GM12878 (cell line): Measurements from ENCODE around the gene UNK. TPM values are rescaled to one million over a fixed set of nuclear protein-coding genes. Genes with fewer than 3 reads are reported as not detected.

ENCODE experiments used
- ATAC-seq: fragments of 200-7000 bp; cut with Tn5 transposase; 3 replicates; pipeline ENCODE4 v1.9.1; 2020; ENCODE audit warnings: mild to moderate bottlenecking, moderate library complexity
- BruUV-seq: library from RNA; stranded (reverse); fragments of 400-500 nt; replicated peaks from 2 replicates; lab custom pipeline; 2021; lab: Mats Ljungman, UMichigan
- CTCF ChIA-PET: fragments of 300-600 bp; sonication (Branson Sonifier 250); formaldehyde crosslinking; extraction: SDS; loops from one replicate; lab custom pipeline; 2021; ENCODE audit warnings: inconsistent platforms; lab: Yijun Ruan, JAX
- POLR2A ChIA-PET: fragments of 350-600 bp; formaldehyde crosslinking; extraction: SDS; loops from one replicate; lab custom pipeline; 2021; ENCODE audit warnings: inconsistent platforms; lab: Charles Lee
- RAD21 ChIA-PET: fragments of 300-600 bp; sonication (Branson Sonifier 250); formaldehyde crosslinking; loops from one replicate; lab custom pipeline; 2023; ENCODE audit warnings: antibody characterized with exemption; ENCODE audit not compliant: unreplicated experiment; lab: Charles Lee
- SMC1A ChIA-PET: fragments of 300-600 bp; sonication (Branson Sonifier 250); formaldehyde crosslinking; loops from one replicate; lab custom pipeline; 2023; ENCODE audit not compliant: unreplicated experiment, uncharacterized antibody; lab: Charles Lee
- DNase-seq: peaks from one replicate; pipeline ENCODE4 v3.0.0-alpha.2; 2011; ENCODE audit warnings: low read depth, low spot score
- FAIRE-seq: peaks from 3 replicates; lab custom pipeline; 2011; peaks lifted over from hg19 to GRCh38; lab: Jason Lieb, UNC
- H2AFZ ChIP-seq: 2 replicates; pipeline ENCODE4 v1.6.0; 2011; ENCODE audit warnings: low read depth, low read length, control low read depth; ENCODE audit not compliant: control insufficient read depth
- H3K27ac ChIP-seq: 2 replicates; pipeline ENCODE4 v1.5.1; 2011; ENCODE audit warnings: control low read depth; ENCODE audit not compliant: control insufficient read depth, insufficient read depth
- H3K27me3 ChIP-seq, 2 experiments: replicated peaks in 1 of 2; 2 replicates each; pipeline versions ENCODE4 v1.6.0 to v1.6.1; 2011; ENCODE audit warnings: low read length in 1 of 2; ENCODE audit not compliant: control insufficient read depth in 2 of 2, insufficient read depth in 2 of 2
- H3K36me3 ChIP-seq, 2 experiments: 2 replicates each; pipeline ENCODE4 v1.5.1; 2011; ENCODE audit warnings: low read length in 1 of 2; ENCODE audit not compliant: control insufficient read depth in 2 of 2, insufficient read depth in 2 of 2
- H3K4me1 ChIP-seq: 2 replicates; pipeline ENCODE4 v1.6.1; 2011; ENCODE audit warnings: mild to moderate bottlenecking, low read length, moderate library complexity, mixed read lengths; ENCODE audit not compliant: control insufficient read depth, insufficient read depth
- H3K4me2 ChIP-seq: 2 replicates; pipeline ENCODE4 v1.6.0; 2011; ENCODE audit warnings: control low read depth; ENCODE audit not compliant: control insufficient read depth, insufficient read depth
- H3K4me3 ChIP-seq: fragments of 200-600 bp; sonication (generic); 2 replicates; pipeline ENCODE4 v1.5.1; 2016
- H3K79me2 ChIP-seq: 2 replicates; pipeline ENCODE4 v1.6.0; 2011; ENCODE audit warnings: low read length; ENCODE audit not compliant: control insufficient read depth, insufficient read depth
- H3K9ac ChIP-seq: 2 replicates; pipeline ENCODE4 v1.8.0; 2011; ENCODE audit warnings: low read length, control low read depth, mixed read lengths; ENCODE audit not compliant: control insufficient read depth, insufficient read depth
- H3K9me3 ChIP-seq: replicated peaks from 3 replicates; pipeline ENCODE4 v1.5.1; 2011; ENCODE audit warnings: mild to moderate bottlenecking, low read length; ENCODE audit not compliant: control insufficient read depth, insufficient read depth
- H4K20me1 ChIP-seq: 2 replicates; pipeline ENCODE4 v1.6.0; 2011; ENCODE audit not compliant: control insufficient read depth, insufficient read depth
- MTA2 ChIP-seq: fragments of 450-650 bp; IDR thresholded peaks from 2 replicates; pipeline ENCODE4 v1.6.1; 2016; ENCODE audit warnings: low read depth, mild to moderate bottlenecking, moderate library complexity
- RB1 ChIP-seq: fragments of 450-650 bp; formaldehyde crosslinking; IDR thresholded peaks from 2 replicates; pipeline ENCODE4 v1.6.1; 2017; ENCODE audit warnings: mild to moderate bottlenecking, borderline replicate concordance
- RELB ChIP-seq: fragments of 450-650 bp; IDR thresholded peaks from 2 replicates; pipeline ENCODE4 v1.6.1; 2017; ENCODE audit warnings: low read depth, mild to moderate bottlenecking, moderate library complexity
- SMAD5 ChIP-seq: IDR thresholded peaks from 2 replicates; pipeline ENCODE4 v1.6.1; 2016; ENCODE audit warnings: antibody characterized with exemption, low read depth
- ZNF207 ChIP-seq: fragments of 450-650 bp; IDR thresholded peaks from 2 replicates; pipeline ENCODE4 v1.6.1; 2014; ENCODE audit warnings: antibody characterized with exemption, mild to moderate bottlenecking, borderline replicate concordance
- WGBS: methylation state at CpG from one replicate; pipeline ENCODE4 v1.1.6; 2016; ENCODE audit warnings: low lambda C conversion rate; ENCODE audit not compliant: insufficient replicate concordance, insufficient coverage; ENCODE audit errors: missing lambda C conversion rate; 5-methylcytosine and 5-hydroxymethylcytosine counted together
- in situ Hi-C: fragments of 300-500 bp; cut with MboI; formaldehyde crosslinking; loops from 9 replicates; pipeline ENCODE4 v1.14.3; 2018; ENCODE audit warnings: mixed read lengths
- intact Hi-C: fragments of 100-400 bp; cut with micrococcal nuclease; formaldehyde crosslinking; loops from one replicate; pipeline ENCODE4 v1.14.2; 2022; ENCODE audit not compliant: unreplicated experiment
- polyA plus RNA-seq, 11 experiments: library from polyadenylated mRNA; depleted of rRNA in 4 of 11; unstranded in 6 of 11; stranded (reverse) in 5 of 11; fragments of >200 nt; fragmentation: Nextera tagmentation in 4 of 11; fragmentation: Illumina TruSeq in 1 of 11; extraction: Ambion mirVana in 4 of 11; extraction: Trizol in 1 of 11; gene quantifications; 1 replicate in 1 of 11; 2 replicates in 10 of 11; pipeline versions ENCODE4 v1.2.1 to v1.2.3, GENCODE V29; 2011 to 2016; ENCODE audit warnings: inconsistent platforms in 2 of 11, missing spikeins in 2 of 11, low read depth in 1 of 11
- total RNA-seq, 4 experiments: library from RNA; depleted of rRNA in 3 of 4; stranded (reverse); fragments of >200 nt in 3 of 4; fragmentation: Illumina TruSeq in 1 of 4; extraction: Trizol in 1 of 4; gene quantifications; 2 replicates each; pipeline versions ENCODE4 v1.2.1 to v1.2.3, GENCODE V29; 2013 to 2021
- TF ChIP-seq, protein P1 (sequence below): fragments of 450-650 bp; IDR thresholded peaks from 2 replicates; pipeline ENCODE4 v1.6.1; 2016; ENCODE audit warnings: mild to moderate bottlenecking, moderate library complexity, borderline replicate concordance
- TF ChIP-seq, protein P2 (sequence below): IDR thresholded peaks from 2 replicates; pipeline ENCODE4 v1.6.1; 2012; ENCODE audit warnings: mild to moderate bottlenecking, low read depth, low read length

Gene UNK
- total and polyA plus RNA-seq, 10 of the 15 experiments (the other 5 are each of a cell fraction or from before 2014, with no cell fraction given) = 8.9 to 34.5 (median 27.3) TPM

GRCh38 chr17:75831032-75831571 lies 46.5 kb downstream of the UNK start:
- no TSS peak for BruUV-seq
- FAIRE-seq (no peak), ATAC-seq (no peak), DNase-seq (no peak)
- CTCF ChIA-PET = interaction anchor here (1.0 to 5.9 kb wide), 7 partner anchors 15 to 78 kb away, joined by 3 to 63 read pairs (median 6); partner anchors contain the start of genes GALK1 and TRIM65
- Histone ChIP-seq H3K36me3 (peaks cover 3 to 8% of the 10 kb centered on the region in 2 experiments; a peak in 3 of 4 replicates), H2AFZ (no peak overlapping the region), H3K27ac (no peak overlapping the region), H3K27me3 (no peaks in the 10 kb centered on the region), H3K4me1 (no peaks in the 10 kb centered on the region), H3K9me3 (no peaks in the 10 kb centered on the region), H3K79me2 (no peaks in the 10 kb centered on the region), H3K4me3 (no peak overlapping the region), H3K9ac (no peak overlapping the region), H3K4me2 (no peak overlapping the region), H4K20me1 (no peaks in the 10 kb centered on the region)
- POLR2A ChIA-PET = interaction anchor here (0.7 kb wide), 1 partner anchor 13 kb away, joined by 3 read pairs; no protein-coding TSS in a partner anchor
- in situ Hi-C loops = no loop called here
- intact Hi-C loops = no loop called here
- SMC1A ChIA-PET = interaction anchor here (1.4 kb wide), 1 partner anchor 67 kb away, joined by 4 read pairs; no protein-coding TSS in a partner anchor
- RAD21 ChIA-PET = no interaction called here
- 87% methylated on average over 9 of the region's 15 CpGs for WGBS
- TF ChIP-seq, protein P1, sequence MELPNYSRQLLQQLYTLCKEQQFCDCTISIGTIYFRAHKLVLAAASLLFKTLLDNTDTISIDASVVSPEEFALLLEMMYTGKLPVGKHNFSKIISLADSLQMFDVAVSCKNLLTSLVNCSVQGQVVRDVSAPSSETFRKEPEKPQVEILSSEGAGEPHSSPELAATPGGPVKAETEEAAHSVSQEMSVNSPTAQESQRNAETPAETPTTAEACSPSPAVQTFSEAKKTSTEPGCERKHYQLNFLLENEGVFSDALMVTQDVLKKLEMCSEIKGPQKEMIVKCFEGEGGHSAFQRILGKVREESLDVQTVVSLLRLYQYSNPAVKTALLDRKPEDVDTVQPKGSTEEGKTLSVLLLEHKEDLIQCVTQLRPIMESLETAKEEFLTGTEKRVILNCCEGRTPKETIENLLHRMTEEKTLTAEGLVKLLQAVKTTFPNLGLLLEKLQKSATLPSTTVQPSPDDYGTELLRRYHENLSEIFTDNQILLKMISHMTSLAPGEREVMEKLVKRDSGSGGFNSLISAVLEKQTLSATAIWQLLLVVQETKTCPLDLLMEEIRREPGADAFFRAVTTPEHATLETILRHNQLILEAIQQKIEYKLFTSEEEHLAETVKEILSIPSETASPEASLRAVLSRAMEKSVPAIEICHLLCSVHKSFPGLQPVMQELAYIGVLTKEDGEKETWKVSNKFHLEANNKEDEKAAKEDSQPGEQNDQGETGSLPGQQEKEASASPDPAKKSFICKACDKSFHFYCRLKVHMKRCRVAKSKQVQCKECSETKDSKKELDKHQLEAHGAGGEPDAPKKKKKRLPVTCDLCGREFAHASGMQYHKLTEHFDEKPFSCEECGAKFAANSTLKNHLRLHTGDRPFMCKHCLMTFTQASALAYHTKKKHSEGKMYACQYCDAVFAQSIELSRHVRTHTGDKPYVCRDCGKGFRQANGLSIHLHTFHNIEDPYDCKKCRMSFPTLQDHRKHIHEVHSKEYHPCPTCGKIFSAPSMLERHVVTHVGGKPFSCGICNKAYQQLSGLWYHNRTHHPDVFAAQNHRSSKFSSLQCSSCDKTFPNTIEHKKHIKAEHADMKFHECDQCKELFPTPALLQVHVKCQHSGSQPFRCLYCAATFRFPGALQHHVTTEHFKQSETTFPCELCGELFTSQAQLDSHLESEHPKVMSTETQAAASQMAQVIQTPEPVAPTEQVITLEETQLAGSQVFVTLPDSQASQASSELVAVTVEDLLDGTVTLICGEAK = no peak
- TF ChIP-seq, protein P2, sequence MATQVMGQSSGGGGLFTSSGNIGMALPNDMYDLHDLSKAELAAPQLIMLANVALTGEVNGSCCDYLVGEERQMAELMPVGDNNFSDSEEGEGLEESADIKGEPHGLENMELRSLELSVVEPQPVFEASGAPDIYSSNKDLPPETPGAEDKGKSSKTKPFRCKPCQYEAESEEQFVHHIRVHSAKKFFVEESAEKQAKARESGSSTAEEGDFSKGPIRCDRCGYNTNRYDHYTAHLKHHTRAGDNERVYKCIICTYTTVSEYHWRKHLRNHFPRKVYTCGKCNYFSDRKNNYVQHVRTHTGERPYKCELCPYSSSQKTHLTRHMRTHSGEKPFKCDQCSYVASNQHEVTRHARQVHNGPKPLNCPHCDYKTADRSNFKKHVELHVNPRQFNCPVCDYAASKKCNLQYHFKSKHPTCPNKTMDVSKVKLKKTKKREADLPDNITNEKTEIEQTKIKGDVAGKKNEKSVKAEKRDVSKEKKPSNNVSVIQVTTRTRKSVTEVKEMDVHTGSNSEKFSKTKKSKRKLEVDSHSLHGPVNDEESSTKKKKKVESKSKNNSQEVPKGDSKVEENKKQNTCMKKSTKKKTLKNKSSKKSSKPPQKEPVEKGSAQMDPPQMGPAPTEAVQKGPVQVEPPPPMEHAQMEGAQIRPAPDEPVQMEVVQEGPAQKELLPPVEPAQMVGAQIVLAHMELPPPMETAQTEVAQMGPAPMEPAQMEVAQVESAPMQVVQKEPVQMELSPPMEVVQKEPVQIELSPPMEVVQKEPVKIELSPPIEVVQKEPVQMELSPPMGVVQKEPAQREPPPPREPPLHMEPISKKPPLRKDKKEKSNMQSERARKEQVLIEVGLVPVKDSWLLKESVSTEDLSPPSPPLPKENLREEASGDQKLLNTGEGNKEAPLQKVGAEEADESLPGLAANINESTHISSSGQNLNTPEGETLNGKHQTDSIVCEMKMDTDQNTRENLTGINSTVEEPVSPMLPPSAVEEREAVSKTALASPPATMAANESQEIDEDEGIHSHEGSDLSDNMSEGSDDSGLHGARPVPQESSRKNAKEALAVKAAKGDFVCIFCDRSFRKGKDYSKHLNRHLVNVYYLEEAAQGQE = no peak
- no peak for TF ChIP-seq ZNF207
- no peak for TF ChIP-seq SMAD5
- no peak for TF ChIP-seq MTA2
- no peak for TF ChIP-seq RELB
- TF ChIP-seq RB1 = no peak
